ENCODE measurements around the gene PDCD1. TPM values are rescaled to one million over a fixed set of nuclear protein-coding genes. Genes with fewer than 3 reads are reported as not detected.

The PDCD1 gene
- total and polyA plus RNA-seq, 2 donors from 2014 or later: 0.49 to 1.6 TPM

DNA sequence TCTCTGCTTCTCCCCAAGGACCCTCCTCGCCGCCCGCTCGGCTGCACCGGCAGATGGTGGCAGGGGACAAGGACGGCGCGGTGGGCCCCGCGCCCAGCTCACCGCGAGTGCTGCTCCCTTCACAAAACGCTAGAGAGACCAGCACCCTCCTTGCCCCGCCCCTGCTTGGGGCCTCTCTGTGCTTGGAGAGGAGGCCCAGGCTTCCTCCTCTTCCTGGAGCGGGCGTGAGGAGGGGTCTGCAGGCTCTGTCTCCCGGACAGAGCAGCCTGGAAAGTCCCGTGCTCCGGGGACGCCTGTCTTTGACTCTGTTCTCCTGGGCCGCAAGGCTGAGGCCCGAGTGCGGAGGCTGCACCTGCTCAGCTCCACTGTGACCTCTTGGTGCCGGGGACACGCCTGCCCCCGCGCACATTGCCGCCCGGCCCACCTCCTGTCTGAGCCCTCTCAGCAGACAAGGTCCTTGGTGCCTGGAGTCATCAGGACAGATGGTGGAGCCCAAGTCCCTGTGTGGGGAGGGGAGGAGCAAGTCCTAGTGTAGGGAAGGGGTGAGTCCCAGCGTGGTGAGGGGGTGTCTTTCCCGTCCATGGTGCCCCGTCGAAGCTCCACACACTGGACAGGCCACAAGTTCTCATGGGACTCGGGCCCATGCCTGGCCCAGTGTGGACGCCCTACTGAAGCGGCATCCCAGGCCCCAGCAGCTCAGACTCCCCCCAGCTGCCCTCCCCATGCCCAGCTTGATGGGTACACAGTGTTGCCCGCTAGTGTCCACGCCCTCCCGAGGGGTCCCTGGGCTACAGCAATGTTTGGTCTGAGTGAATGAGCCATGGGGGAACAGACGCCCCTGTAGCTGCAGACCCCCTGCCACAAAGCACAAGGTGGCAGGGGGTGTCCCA is 44.7 kb upstream of the PDCD1 start:
- intact Hi-C loops (cut with DNase I): no loop called here
- TF ChIP-seq, protein P1, sequence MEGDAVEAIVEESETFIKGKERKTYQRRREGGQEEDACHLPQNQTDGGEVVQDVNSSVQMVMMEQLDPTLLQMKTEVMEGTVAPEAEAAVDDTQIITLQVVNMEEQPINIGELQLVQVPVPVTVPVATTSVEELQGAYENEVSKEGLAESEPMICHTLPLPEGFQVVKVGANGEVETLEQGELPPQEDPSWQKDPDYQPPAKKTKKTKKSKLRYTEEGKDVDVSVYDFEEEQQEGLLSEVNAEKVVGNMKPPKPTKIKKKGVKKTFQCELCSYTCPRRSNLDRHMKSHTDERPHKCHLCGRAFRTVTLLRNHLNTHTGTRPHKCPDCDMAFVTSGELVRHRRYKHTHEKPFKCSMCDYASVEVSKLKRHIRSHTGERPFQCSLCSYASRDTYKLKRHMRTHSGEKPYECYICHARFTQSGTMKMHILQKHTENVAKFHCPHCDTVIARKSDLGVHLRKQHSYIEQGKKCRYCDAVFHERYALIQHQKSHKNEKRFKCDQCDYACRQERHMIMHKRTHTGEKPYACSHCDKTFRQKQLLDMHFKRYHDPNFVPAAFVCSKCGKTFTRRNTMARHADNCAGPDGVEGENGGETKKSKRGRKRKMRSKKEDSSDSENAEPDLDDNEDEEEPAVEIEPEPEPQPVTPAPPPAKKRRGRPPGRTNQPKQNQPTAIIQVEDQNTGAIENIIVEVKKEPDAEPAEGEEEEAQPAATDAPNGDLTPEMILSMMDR (IDR thresholded peaks at IDR 0.05; ENCODE audit: borderline replicate concordance, extremely low read depth, insufficient read depth): no peak
- FAIRE-seq: no peak
- Histone ChIP-seq H3K9ac (ENCODE audit: low read length in 3 of 3) (no peak overlapping the region), H3K27ac (ENCODE audit: low read depth in 2 of 2, low read length in 2 of 2) (no peak overlapping the region), H3K36me3 (ENCODE audit: control insufficient read depth in 2 of 3, insufficient read depth in 3 of 3, low read length in 3 of 3) (no peaks in the 10 kb centered on the region), H3K4me3 (ENCODE audit: low read length in 3 of 3) (no peak overlapping the region), H3K4me1 (ENCODE audit: control insufficient read depth in 2 of 3, insufficient read depth in 2 of 3, low read depth in 1 of 3, low read length in 3 of 3) (peaks cover 0 to 5% (median 0%) of the 10 kb centered on the region in 3 donors), H3K27me3 (ENCODE audit: control insufficient read depth, insufficient read depth, low read length) (no peaks in the 10 kb centered on the region), H3K9me3 (ENCODE audit: control insufficient read depth in 2 of 3, insufficient read depth in 1 of 3, low read length in 3 of 3) (no peaks in the 10 kb centered on the region)
- peak in 2 of 5 donors; percentile 63 to 68 for DNase-seq

DNA sequence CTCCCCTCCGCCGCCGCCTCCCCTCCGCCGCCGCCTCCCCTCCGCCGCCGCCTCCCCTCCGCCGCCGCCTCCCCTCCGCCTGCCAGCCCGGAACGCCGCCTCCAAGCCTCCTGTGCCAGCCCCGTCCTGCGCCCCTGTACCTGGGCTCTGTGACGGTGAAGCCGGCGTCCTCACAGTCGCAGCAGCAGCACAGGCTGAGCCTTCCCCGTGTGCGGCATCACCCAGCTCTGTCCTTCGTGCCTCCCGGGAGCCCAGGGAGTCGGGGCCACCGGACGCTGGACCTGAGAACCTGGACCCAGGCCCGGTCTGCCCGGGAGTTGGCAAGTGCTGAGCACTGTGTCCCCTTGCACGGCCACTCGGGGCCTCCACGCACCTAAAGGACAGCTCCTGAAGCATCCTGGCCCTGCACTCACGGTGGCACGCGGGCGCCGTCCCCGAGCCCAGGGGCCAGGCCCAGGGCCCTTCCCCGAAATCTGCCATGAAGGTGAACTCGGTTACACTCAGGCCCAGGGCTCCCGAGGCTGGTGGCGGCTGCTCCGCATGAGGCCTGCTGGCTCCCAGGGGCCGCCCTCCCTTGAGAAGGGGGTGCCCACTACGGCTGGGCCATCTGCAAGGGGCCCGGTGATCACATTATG is 43.8 kb upstream of the PDCD1 start:
- H3K4me1 ChIP-seq (ENCODE audit: control insufficient read depth in 2 of 3, insufficient read depth in 2 of 3, low read depth in 1 of 3, low read length in 3 of 3): peaks cover 0 to 5% (median 0%) of the 10 kb centered on the region in 3 donors
- intact Hi-C loops (cut with DNase I): no loop called here
- no peaks in the 10 kb centered on the region for H3K36me3 ChIP-seq (ENCODE audit: control insufficient read depth in 2 of 3, insufficient read depth in 3 of 3, low read length in 3 of 3)
- H3K4me3 ChIP-seq (ENCODE audit: low read length in 3 of 3): no peak overlapping the region
- no peaks in the 10 kb centered on the region for H3K9me3 ChIP-seq (ENCODE audit: control insufficient read depth in 2 of 3, insufficient read depth in 1 of 3, low read length in 3 of 3)
- H3K9ac ChIP-seq (ENCODE audit: low read length in 3 of 3): no peak overlapping the region
- DNase-seq: peak in 2 of 5 donors; percentile 49 to 71
- TF ChIP-seq, protein P1 (IDR thresholded peaks at IDR 0.05; ENCODE audit: borderline replicate concordance, extremely low read depth, insufficient read depth): no peak
- FAIRE-seq: no peak
- H3K27me3 ChIP-seq (ENCODE audit: control insufficient read depth, insufficient read depth, low read length): no peaks in the 10 kb centered on the region
- H3K27ac ChIP-seq (ENCODE audit: low read depth in 2 of 2, low read length in 2 of 2): no peak overlapping the region

DNA sequence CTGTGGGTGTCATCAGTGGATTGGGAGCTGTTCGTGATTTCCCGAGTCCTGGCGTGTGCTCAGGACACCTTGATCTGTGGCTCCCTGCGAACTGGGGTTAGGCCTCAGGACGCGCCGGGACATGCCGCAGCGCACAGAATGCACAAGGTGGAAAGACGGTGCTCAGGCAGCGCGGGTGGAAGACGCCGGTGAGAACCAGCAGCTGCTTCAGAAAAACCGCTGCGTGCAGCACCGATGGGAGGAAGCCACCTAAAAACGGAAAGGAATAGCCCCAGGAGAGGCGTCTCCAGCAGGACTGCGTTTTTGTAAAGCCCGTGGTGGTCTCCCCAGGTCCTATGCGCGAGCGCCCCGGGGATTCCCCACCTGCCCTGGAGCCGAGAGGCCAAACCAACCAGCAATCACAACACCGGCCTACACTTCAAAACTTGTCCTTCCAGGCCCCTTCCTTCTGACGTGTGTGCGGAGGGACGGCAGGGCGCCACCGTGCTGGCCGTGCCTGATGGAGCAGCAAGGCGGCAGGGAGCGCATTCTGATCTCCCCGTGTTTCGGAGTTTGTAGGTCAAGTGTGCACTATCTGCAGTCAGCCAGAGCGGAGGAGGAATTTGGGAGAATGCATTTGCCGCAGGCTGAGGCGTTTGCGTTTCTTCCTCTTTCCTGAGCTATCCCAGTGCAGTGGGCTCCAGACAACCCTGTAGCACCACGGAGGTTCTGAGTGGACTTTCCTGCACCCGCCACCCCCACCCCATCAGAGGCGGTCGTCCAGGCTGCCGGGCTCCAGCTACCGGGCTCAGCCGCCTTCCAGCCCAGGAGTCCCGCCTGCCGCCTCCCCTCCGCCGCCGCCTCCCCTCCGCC is 43.0 kb upstream of the PDCD1 start:
- Histone ChIP-seq H3K9ac (ENCODE audit: low read length in 3 of 3) (peak overlapping the region in 1 of 3 donors; percentile 36), H3K27me3 (ENCODE audit: control insufficient read depth, insufficient read depth, low read length) (no peaks in the 10 kb centered on the region), H3K9me3 (ENCODE audit: control insufficient read depth in 2 of 3, insufficient read depth in 1 of 3, low read length in 3 of 3) (no peaks in the 10 kb centered on the region), H3K4me3 (ENCODE audit: low read length in 3 of 3) (peak overlapping the region in 2 of 3 donors; percentile 44), H3K4me1 (ENCODE audit: control insufficient read depth in 2 of 3, insufficient read depth in 2 of 3, low read depth in 1 of 3, low read length in 3 of 3) (peaks cover 0 to 5% (median 0%) of the 10 kb centered on the region in 3 donors), H3K36me3 (ENCODE audit: control insufficient read depth in 2 of 3, insufficient read depth in 3 of 3, low read length in 3 of 3) (no peaks in the 10 kb centered on the region), H3K27ac (ENCODE audit: low read depth in 2 of 2, low read length in 2 of 2) (no peak overlapping the region)
- intact Hi-C loops (cut with DNase I): no loop called here
- DNase-seq (peak; percentile 75 to 85 (median 81)), FAIRE-seq (no peak)
- TF ChIP-seq, protein P1 (IDR thresholded peaks at IDR 0.05; ENCODE audit: borderline replicate concordance, extremely low read depth, insufficient read depth): no peak

Measured in kidney (tissue), 14 donors.